GM12864 (cell line): Measurements from ENCODE around the gene EFHB.
"Not testable (repeated sequence)": the region's sequence is repeated elsewhere in the genome, so short reads cannot be mapped to it uniquely, and the experiment has no call there.

Source experiments
- DNase-seq: peaks from one replicate; pipeline ENCODE4 v3.0.0-alpha.2; 2011; ENCODE audit warnings: low read depth
- H3K4me3 ChIP-seq: 2 replicates; pipeline ENCODE4 v1.5.1; 2011; ENCODE audit warnings: mild to moderate bottlenecking, low read depth, low read length, control low read depth
- CTCF ChIP-seq: IDR thresholded peaks from 2 replicates; pipeline ENCODE4 v1.5.1; 2011; ENCODE audit warnings: low read depth, mild to moderate bottlenecking, moderate library complexity, low read length, control low read depth, inconsistent platforms; ENCODE audit errors: missing control alignments

Gene EFHB

GRCh38 chr3:19885468-19885867, 48.5 kb downstream of the EFHB start:
- DNase-seq = peak; percentile 8
- H3K4me3 ChIP-seq = no peak overlapping the region
- peak; percentile 54 for TF ChIP-seq CTCF

- no peak overlapping the region for H3K4me3 ChIP-seq
- TF ChIP-seq CTCF = no peak
- no peak for DNase-seq
These were observed 52.2 kb downstream of the EFHB start for GRCh38 chr3:19881852-19882251.

GRCh38 chr3:19881036-19881435, 53.0 kb downstream of the EFHB start:
- TF ChIP-seq CTCF = no peak
- DNase-seq = no peak
- H3K4me3 ChIP-seq = no peak overlapping the region

GRCh38 chr3:19877656-19878055, 56.4 kb downstream of the EFHB start:
- no peak for TF ChIP-seq CTCF
- DNase-seq = no peak
- H3K4me3 ChIP-seq = no peak overlapping the region

GRCh38 chr3:19866751-19867347, 67.2 kb downstream of the EFHB start:
- TF ChIP-seq CTCF = peak; percentile 76
- H3K4me3 ChIP-seq = no peak overlapping the region
- peak; percentile 25 for DNase-seq

GRCh38 chr3:19855318-19855717, 78.7 kb downstream of the EFHB start:
- DNase-seq, H3K4me3 ChIP-seq: not testable (repeated sequence)

- not testable (repeated sequence) for H3K4me3 ChIP-seq, DNase-seq
These were observed 87.4 kb downstream of the EFHB start for GRCh38 chr3:19846609-19847008.
